NCI-H774 (cell line): ENCODE measurements around the gene EMP3.

Experiments used
- DNase-seq: peaks from one replicate; lab custom pipeline; 2025; lab: John Stamatoyannopoulos, UW

The EMP3 gene

GRCh38 chr19:48318286-48318987 is 6.9 kb upstream of the EMP3 start:
- no peak for DNase-seq

GRCh38 chr19:48319647-48320541 is 5.5 kb upstream of the EMP3 start:
- peak; percentile 57 for DNase-seq

GRCh38 chr19:48321372-48321621 is 4.1 kb upstream of the EMP3 start:
- peak; percentile 95 for DNase-seq

- peak; percentile 95 for DNase-seq
These were observed 3.4 kb upstream of the EMP3 start for GRCh38 chr19:48321622-48322591.

- DNase-seq, result no peak
These were observed 4.0 kb downstream of the EMP3 start for GRCh38 chr19:48329167-48329891.

- peak; percentile 89 for DNase-seq
These were observed 4.8 kb downstream of the EMP3 start for GRCh38 chr19:48330012-48330681.

GRCh38 chr19:48332351-48332661 is 7.0 kb downstream of the EMP3 start:
- no peak for DNase-seq

- DNase-seq, result peak; percentile 99
These were observed 7.5 kb downstream of the EMP3 start for GRCh38 chr19:48332662-48333466.

- DNase-seq, result peak; percentile 91
These were observed 8.4 kb downstream of the EMP3 start for GRCh38 chr19:48333467-48334384.

GRCh38 chr19:48338253-48338755 is 13.0 kb downstream of the EMP3 start:
- DNase-seq, result no peak

GRCh38 chr19:48338802-48339503 is 13.6 kb downstream of the EMP3 start:
- no peak for DNase-seq

- no peak for DNase-seq
These were observed 15.6 kb downstream of the EMP3 start for GRCh38 chr19:48340995-48341394.

GRCh38 chr19:48341515-48342413 is 16.4 kb downstream of the EMP3 start:
- no peak for DNase-seq

GRCh38 chr19:48342414-48342738 is 17.0 kb downstream of the EMP3 start:
- DNase-seq, result no peak

GRCh38 chr19:48342841-48343540 is 17.6 kb downstream of the EMP3 start:
- DNase-seq, result no peak

GRCh38 chr19:48344892-48345291 is 19.5 kb downstream of the EMP3 start:
- no peak for DNase-seq

GRCh38 chr19:48346191-48346590 is 20.8 kb downstream of the EMP3 start:
- no peak for DNase-seq
